Glomerular endothelial cell (primary cell): ENCODE results near the gene ABCC8. TPM values are rescaled to one million over a fixed set of nuclear protein-coding genes. Genes with fewer than 3 reads are reported as not detected.

Experiments used
- DNase-seq: peaks from one replicate; pipeline ENCODE4 v3.0.0-alpha.2; 2011; ENCODE audit warnings: low read depth, low spot score; ENCODE audit errors: extremely low read depth
- total RNA-seq: library from RNA; depleted of rRNA; stranded (reverse); fragments of >200 nt; gene quantifications from 2 replicates; pipeline ENCODE4 v1.2.3, GENCODE V29; 2015

Gene ABCC8
- total RNA-seq, 1 donor from 2014 or later: not detected

DNA sequence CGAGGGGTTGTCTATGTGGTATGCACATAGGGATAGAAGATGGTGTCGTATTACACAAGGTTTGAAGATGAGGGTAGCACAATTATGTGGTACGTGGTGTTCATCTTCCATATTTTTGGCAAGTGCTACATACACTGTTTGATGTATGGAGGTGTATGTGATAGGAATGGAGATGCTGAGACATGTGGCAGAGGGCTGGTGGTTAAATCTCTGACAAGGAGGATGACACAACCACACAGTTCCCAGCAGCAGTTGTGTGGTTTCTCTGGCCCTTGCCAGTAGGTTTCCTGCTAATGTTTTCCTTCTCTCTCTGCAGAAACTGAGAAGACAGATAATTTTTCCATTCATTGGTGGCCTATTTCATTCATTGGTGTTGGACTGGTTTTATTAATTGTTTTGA lies 108.1 kb downstream of the ABCC8 start:
- no peak for DNase-seq

DNA sequence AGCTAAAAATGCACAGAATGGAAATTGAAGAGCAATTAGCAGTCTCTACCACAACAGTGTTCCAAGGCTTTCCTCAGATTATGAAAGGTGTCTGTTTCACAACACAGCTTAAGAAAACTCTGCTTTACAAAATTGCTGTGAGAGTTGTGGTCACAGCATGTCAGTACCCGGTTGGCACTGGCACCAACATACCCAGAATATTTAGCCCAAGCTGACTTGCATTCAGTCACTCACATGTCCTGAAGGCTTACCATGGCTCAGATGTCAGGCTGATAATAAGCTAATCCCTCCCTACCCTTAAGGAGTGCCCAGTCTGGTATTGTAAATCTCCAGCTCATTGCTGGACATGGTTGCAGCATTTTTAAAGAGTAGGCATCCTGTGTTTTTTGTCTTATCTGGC lies 110.2 kb downstream of the ABCC8 start:
- no peak for DNase-seq

DNA sequence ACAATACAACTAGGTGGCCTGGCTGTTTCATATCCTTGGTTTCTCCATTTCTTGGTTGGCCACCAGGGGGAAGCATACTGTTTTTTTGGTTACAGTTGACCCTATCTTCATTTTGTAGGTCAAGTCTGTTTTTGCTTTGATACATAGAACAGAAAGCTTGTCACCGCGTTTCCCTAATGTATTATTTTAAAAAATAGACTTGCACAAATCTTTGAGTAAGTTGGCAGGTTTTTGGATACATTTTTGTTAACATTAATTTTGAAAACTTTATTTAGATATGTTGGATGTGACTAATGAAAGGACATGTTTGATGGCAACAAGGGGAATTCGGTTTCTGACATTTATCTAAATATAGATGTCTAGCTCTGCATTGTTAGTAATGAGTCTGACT lies 122.0 kb downstream of the ABCC8 start:
- peak; percentile 58 for DNase-seq

DNA sequence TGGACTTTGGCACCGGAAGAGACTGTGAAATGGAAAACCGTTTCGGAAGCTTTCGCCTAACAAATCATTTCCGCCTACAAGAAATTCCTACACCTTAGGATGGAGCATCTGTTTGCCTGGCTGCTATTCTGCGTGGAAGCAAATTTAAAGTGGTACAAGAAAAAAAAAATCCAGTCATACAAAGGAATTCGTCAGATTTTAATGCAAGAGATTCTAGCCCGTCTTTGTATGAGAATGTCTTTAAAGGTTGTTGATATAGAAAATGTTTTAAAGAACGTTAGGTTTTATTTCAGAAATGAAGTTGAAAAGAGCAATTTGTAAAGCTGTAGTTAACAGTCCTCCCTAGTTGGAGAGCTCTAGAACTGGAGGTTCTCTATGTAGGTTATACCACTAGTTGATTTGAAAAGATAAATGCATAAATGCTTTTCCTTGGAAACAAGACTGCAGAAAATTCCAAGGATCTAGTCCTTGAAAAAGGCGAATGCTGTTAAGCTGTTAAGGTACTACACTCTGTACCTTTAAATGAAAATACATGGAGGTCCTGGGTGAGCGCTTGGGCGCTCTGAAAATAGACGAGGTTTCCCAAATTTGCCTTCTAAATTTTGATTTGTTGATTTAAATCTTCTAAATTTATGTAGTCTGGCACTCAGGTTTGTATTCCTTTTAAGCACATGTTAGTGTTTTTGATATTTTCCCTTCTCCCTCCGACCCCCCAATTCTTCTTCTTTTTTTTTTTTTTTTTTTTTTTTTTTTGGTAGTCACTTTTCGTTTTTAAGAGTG lies 122.6 kb downstream of the ABCC8 start:
- no peak for DNase-seq

- no peak for DNase-seq
Measured at GRCh38 chr11:17352950-17353820, 123.5 kb downstream of the ABCC8 start.

DNA sequence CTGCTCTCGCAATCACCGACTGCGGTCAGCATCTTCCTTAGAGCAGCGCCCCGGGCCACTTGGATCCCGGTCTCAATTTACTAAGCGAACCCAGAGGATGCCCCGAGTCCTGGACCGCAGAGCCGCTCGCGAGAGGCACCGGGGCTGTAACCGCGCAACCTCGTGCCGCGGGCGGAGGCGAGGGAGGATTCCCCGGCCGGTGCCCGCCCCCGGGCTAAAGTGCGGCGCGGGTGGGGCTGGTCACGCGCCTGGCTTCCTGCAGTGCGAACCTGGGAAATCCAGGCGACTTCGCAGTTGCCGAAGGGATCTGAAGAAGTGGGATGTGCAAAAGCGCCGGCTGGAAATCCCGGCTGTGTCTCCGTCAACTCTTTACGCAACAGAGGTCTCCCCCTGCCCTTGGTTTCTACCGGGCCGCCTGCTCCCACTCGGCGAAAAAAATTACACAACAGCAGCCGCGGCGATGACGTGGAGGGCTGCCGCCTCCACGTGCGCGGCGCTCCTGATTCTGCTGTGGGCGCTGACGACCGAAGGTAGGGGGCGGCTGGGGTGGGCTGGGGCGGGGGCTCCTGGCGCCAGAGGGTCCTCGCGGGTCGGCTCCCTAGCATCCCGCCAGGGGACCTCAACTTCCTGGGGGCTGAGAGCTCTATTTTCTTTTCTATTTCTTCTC lies 125.0 kb downstream of the ABCC8 start, which contains the start of gene NCR3LG1:
Gene NCR3LG1 (plus strand): TSS at position 291 of the 667 bp plus-strand sequence. CDS start 170 bp downstream, at position 461.
- DNase-seq: no peak

DNA sequence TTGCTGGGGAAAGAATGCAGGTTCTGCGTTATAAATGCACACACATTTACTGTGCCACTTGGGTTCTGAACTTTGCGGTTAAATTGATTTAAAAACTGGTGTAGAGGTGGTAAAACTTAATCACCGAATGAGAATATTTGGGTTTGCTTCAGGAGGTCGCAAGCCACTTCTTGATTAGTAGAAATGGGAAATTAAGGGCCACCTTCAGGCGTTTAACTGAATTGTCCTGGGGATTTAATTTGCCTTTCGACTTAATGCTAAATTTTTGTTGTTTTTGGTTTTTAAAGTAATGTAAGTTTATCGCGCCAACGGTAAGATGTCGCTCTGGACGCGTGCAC lies 125.5 kb downstream of the ABCC8 start:
- DNase-seq: no peak

DNA sequence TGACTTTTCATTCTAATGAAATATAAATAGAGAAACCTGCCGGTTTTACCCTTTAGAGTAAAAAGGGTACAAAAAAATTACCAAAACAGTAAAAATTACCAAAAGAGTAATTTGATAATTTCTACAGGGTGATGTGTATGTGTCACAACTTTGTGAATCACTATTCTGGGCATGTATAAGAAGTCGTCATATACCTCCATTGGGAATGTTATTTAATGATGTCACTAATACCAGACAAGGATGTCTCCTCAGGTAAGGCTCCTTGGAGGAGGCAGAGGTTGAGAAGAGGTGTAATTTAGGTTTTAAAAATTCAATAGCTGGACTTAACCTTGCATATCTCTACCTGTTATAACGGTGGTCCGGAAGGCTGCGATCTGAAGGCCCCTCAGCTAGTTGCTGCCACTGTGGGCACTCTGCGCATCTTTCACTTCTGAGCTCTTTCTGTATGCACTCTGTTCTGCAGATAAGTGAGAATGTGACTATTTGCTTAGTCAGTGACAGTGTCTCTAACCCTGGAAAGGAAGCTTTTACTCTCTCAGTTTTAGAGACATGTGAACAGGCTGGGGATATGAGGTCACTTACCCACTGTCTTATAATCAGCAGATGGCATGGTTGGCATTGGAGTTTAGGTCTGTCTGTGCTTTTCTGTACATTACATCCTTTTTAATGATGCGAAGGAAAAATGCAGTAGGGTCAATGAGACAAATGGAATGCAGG lies 126.0 kb downstream of the ABCC8 start:
- DNase-seq: no peak

DNA sequence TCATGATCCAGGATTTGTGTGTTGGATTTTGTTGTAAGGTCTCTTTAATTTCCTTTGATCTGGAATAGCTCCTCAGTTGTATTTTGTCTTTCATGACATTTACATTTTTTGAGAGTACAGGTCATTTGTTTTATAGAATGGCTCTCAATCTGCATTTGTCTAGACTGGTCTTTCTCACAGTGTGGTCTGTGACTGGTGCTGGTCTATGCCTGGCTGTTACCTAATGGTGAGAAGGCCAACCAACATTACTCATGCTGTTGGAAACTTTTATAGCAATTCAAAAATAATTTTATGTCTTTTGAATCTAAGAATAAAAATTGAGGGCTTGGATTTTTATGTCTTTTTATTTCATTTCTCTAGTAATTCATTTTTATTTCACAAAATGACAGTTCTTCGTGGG lies 129.0 kb downstream of the ABCC8 start:
- no peak for DNase-seq

DNA sequence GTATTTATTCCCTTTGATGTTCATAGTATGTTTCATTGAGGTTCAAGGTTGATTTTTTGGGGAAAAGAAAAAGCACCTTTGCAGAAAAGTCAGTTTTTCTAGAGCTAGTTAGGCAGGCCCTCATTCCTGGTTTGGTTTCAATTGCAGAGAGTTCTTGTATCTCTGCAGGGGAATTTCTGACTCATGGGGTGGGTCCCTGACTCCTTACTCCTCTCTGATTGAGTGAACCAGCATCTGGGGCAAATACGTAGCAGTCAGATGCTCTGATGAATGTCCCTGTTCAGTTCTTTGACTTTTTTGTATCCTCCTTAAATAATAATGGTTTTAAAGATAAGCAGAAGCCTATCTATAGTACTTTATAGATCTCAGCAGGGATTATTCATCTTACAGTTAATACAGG lies 132.7 kb downstream of the ABCC8 start:
- no peak for DNase-seq

DNA sequence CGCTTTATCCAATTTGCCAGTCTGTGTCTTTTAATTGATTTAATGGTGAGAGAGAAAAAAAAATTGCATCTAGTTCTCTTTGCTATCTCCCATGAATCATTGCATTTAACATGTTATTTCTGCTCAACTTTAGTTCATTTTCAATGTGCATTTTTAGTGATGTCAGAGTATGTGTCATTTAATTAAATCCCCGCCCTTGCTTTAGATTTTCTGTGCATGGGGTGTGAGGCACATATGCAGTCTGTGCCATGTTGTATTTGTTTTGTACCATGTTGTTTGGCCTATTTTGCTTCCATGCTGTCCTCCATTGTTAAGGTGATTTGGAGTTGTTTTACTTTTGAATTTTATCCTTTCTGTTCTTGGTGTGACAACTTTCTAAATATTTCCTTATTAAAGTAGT lies 133.4 kb downstream of the ABCC8 start:
- no peak for DNase-seq

Other genes starting within 250 kb of the ABCC8 start
- 59.2 and 61.7 TPM in 2 replicates for gene NUCB2, start 200.1 kb downstream of the ABCC8 start, total RNA-seq
- 5.5 and 5.6 TPM in 2 replicates for gene NCR3LG1, start 125.0 kb downstream of the ABCC8 start, total RNA-seq
- 1.0 TPM in 1 of 2 replicates, not detected in the other for gene KCNJ11, start 88.2 kb downstream of the ABCC8 start, total RNA-seq
- not detected in 2 replicates for gene USH1C, start 67.6 kb upstream of the ABCC8 start, total RNA-seq
- gene OTOG, start 70.4 kb upstream of the ABCC8 start, total RNA-seq: not detected in 2 replicates
- gene MYOD1, start 242.7 kb upstream of the ABCC8 start, total RNA-seq: not detected in 2 replicates